GM21619 (cell line): ENCODE measurements around the gene TMEM132D.

Source experiments
- ATAC-seq: cut with Tn5 transposase; IDR thresholded peaks from one replicate; pipeline ENCODE4 v1.9.1; 2021; ENCODE audit not compliant: unreplicated experiment

The TMEM132D gene

DNA sequence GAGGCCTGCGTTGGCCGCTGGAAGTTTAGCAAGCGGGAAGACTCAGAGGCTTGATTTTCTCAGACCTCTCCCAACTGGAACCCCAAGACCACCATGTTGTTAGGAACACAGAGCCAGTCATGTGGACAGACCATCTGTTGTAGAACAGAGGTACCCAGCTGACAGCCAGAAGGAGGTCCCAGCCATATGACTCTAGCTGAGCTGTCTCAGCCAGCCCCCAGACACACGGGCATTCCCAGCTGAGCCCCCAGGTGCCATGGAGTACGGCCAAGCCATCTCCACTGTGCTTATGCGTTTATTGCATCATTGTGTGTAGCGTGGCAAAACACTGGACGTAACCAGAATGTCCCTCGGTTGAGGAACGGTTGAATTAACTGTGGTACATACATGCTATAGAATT is 421.9 kb downstream of the TMEM132D start:
- ATAC-seq, result no peak

DNA sequence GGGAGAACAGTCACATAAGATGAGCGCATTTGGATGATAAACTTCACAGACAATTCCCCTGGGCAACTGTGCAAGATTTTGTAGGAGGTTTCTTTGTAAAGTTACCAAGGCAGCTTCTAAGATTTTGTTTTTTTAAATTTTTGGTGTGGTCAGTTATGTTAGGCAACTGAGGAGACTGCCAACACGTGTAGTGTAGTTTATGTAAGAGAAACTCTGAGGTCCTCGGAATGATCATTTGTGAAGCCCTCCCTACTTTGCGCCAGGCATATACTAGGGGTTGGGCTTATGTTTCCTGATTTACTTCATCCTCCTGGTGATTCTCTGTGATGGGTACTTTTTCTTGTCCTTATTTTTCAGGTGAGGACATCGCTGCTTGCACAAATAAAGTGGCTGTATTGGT is 433.6 kb downstream of the TMEM132D start:
- ATAC-seq, result no peak

DNA sequence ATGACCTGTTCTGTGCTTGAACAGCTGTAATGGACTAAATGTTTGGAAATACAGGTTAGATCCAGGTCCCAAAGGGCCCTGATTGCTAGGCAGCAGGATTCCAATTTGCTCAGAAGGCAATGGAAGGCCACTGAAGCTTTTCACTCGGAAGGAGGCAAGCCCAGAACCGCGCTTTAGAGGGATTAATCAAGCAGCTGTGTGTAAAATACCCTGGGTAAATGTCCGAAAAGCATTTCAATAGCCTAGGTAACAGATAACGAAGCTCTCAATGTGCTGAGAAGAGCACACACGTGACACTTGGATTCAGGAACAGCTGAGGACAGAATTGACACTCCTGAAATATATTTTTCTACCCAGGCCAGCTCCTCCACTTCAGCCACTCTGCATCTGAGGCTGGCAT is 436.1 kb downstream of the TMEM132D start:
- no peak for ATAC-seq

DNA sequence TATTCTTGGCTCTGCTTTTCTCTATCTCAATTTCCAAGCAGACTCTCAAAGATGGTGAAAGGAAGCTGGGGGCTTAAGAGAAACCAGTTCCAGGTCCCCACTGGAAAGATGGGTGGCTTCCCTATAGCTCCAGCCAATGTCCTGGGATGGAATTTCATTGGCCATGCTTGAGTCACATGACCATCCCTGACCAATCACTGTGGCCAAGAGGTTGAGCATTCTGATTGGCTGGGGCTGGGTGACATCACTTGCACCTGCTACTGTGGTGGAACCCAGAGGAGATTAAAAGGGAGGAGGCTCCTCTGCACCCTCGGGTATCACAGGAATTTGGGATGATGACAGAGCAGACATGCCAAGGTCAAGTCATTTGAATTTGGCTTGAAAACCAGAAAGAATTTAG is 436.5 kb downstream of the TMEM132D start:
- ATAC-seq, result no peak

DNA sequence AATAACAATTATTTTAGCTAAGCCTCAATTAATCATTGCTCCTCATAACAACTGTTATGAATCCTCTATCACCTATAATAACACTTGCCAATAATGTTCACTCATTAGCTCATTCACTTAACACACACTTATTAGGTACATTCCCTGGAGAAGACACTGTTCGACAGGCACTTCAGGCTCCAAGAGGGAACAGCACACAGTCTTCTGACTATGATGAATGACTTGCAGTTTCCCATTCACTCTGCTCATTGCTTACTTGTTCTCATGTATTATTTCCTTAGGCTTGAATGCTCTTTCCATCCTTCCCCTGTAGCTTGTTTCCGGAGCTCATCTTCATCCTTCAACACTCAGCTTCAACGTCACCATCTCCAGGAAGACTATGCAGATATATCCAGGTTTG is 437.3 kb downstream of the TMEM132D start:
- ATAC-seq, result no peak

DNA sequence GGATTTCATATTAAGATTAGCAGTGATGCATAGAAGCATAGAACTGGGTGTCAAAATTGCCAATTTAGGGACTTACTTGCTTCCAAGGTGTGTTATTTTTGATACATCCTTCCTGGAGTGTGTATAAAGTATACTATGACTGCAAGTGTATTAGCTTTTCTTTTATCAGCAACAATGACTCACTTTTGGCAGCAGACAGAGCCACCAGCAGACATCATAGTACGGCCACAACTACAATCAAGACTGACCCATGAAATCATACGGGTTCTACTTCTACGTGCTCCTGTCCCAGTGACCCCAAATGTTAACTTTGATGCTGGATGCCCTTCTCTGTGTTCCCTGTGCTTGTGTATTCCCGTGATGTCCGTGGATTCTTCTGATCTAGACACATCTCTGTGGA is 443.9 kb downstream of the TMEM132D start:
- ATAC-seq, result no peak

DNA sequence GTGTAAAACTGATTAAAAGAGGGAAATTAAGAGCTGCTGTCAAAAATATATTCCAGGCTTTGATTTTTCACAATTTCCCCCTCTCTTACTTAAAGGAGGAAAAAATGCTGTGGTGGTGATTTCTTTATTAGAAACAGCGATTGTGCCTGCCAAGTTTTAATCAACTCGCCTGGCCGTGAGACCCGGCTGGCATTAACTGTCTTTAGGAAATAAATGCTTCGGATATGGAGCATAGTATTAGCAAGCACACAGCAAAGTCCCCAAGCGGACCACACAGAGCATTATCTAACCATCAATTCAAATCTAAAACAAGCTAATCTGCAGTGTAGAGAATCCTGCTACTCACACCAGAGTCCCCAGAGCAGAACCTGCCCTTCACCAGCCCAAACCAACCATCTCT is 457.1 kb downstream of the TMEM132D start:
- ATAC-seq, result no peak

DNA sequence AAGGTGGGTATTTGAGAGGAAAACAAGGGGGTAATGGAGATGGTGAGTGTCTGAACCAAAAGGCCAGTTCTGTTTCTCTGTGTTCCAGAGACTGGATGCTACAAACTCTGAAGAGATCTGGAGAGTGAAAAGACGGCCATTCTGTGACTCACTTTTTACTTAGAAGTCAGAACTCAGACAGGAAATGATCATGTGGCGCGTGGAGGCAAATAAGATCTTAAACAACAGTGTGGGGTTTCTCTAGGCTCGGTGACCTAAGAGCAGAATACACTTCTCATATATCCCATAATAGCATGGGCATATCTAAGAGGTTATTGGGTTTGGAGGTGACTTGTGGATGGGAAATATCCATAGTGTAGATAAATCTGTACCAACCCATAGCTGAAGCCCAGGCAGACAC is 463.5 kb downstream of the TMEM132D start:
- ATAC-seq, result no peak

DNA sequence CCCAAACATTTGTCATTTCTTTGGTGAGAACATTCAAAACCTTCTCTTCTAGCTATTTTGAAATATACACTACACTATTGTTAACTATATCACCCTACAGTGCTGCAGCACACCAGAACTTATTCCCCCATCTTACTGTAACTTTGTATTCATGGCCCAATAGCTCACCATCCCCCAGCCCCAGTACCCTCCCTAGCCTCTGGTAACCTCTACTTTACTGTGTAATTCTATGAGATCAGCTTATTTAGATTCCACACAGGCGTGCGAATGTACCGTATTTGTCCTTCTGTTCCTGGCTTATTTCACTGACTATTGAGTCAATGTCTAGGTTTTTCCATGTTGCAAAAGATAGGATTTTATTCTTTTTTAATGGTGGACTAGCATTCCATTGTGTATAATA is 469.0 kb downstream of the TMEM132D start:
- ATAC-seq, result no peak

DNA sequence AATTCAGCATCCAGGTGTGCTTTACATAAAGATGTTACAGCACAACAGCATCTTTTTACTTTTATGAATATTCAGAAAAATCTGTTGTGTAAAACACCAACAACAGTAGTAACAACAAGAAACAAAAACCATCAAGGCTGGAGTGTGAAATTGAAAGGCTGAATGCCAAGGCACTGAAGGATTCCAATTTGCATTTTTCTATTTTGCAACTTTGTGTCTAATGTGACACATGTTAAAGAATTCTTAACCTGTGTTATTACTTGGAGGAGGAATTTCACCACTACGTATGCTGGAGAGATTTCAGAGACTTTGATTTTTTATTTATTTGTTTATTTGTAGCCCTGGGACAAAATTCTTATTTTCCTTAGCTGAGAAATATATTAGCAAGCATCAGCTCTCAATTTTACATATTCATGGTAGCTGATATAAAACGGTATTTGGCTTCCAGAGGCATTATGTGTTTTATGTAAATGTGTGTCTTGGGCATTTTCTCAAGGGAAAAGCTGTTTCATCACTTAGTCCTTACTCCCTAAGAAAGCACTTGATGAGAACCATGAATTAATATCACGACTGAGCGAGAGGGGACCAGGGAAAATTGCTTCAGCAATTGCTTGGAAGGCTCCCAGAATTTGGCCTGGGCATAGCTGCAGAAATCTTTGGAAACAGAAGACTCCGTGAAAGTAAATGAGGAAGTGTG is 475.4 kb downstream of the TMEM132D start:
- ATAC-seq, result no peak

DNA sequence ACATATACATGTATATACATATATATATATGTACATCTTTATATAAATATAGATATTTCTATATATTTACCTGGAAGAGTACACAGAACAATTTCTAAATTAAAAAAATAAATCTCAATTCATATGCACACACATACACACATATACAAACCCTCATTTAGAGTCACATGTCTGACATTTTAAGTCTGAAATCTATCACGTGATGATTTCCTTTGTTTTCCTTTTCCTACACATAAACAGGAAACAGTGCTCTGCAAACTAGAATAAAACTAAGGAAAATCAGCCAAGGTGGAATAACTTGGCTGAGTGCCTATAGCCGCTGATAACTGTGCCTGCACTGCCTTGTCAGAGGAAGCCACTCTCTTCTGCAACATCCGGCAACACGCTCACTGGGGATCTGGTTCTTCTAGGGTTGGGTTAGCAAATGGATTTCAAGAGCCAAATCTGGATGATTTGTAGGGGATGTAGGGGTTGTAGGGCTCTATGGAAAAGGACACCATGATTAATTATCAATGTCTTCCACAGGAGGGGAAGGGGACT is 480.7 kb downstream of the TMEM132D start:
- no peak for ATAC-seq

DNA sequence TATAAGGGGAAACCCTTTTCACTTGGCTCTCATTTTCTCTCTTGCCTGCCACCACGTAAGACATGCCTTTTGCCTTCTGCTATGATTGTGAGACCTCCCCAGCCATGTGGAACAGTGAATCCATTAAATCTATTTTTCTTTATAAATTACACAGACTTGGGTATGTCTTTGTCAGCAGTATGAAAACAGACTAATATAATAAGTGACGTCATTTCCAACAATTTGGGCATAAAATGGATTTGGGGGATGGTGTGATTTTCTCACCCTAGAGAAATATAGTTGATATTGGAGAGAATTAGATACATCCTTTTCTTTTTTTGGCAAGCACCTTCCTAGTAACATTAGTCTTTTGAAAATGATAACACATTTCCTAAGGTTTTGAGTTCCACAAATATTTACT is 490.5 kb downstream of the TMEM132D start:
- ATAC-seq, result no peak

DNA sequence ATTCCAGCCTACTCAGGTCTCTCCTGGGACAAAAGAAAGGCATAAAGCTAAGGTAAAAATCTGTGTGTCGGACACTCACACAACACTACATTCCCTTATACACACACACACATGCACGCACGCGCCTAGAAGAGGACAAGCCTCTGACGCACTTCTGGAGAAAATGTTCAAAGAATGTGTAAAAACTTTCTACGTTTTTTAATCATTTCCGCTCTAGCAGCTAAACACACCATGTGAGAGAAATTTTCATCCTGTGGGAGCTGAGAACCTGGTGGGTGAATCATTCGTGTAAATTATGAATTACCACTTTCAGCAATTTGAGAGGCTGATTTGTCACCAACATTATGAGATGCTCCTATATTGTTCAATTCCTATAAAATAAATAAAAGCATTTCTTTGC is 494.5 kb downstream of the TMEM132D start:
- no peak for ATAC-seq

DNA sequence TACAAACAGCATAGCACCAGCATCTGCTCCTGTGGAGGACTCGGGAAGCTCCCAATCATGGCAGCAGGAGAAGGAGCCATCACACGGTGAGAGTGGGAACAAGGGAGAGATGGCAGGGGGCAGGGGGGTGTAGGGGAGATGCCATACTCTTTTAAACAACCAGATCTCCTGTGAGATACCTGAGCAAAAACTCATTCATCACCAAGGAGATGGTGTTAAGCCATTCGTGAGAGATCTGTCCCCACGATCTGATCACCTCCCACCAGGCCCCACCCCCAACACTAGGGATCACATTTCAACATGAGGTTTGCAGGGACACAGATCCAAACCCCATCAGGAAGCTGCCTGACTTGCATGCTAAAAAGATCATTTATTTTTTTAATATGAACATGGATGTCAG is 499.3 kb downstream of the TMEM132D start:
- no peak for ATAC-seq

DNA sequence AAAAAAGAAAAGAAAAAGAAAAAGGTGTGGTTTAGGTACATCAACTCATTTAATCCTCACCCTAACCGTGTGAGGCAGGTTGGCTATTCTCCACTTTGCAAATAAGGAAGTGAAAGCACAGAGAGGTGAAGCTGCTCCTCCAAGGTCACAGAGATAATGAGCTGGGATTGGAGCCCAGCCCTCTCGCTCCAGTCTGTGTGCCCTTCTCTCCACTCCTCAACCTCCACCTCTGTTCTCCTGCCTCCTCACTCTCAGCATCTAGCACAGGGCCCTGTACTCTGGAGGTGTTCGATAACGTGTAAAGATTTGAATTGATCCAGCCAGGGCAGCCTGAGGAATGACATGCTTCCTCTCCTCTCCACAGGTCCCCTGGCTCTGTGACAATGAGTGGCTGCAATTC is 502.3 kb downstream of the TMEM132D start:
- ATAC-seq, result no peak

DNA sequence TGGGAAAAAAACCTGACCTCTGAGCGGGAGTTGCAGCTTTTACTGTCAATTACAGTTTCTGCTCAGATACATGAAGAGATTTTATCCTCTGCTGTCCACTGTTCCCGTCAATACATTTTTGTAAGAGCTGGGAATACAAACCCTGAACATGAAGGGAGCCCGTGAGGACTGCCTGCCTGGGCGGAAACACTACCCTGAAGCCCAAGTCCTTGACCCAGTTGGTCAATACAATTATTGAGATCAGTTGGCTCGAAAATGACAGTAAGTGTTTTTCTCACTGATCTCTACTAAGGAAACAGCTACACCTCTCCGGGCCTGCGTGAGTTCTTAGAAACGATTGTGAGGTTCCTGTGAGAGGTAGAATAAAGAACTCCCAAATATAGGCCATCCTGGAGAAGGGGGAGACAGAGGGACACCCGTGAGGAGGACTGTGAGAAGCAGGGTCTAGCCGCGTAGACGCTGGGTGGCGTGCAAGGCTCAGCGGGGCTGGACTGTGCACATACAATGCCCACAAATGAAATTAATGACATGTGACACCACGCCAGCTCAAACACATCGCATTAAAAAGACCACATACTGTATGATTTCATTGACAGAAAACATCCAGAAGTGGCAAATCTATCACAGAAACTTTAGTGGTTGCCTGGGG is 509.5 kb downstream of the TMEM132D start:
- ATAC-seq, result no peak

DNA sequence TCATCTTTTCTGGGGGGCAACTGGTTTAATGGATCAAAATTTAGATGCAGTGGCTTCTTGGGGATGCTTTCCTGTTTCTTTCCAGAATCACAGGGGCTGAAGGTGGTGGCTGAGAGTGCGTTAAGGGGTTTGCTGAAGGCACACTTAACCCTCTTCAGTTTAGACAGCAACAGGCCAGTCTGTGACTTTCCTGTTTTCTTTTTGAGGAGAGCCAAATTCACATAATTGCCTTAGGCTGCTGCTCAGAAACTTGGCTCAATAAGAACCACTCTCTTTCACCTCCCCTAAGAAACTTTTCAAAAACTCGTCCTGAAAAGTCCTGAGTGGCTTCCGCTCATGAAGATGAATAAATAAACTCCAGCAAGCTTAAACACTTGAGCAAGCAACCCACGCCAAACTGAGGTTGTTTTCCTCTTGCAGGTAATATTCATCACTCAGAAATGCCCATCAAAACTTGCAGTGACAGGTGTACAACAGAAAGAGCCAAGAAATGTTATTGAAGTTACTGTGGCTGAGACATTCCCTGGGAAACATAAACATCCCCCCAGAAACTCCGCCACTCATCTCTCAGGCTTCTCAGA is 510.4 kb downstream of the TMEM132D start:
- ATAC-seq, result no peak

DNA sequence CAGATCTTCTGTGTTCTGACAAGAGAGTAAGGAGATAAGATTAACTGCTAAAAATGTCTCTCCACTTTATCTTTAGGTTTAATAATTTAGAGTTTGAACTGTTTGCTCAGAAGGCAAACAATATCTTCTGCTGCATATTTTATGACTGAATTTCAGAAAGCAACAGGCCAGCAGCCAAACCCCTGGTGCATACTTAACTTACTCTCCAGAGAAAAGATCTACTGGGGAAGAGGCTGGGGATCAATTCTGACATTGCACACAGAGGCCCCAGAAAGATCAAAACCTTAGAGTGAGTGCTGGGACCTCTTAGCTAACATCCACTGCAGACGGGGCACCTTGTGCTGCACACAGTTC is 518.2 kb downstream of the TMEM132D start:
- no peak for ATAC-seq

DNA sequence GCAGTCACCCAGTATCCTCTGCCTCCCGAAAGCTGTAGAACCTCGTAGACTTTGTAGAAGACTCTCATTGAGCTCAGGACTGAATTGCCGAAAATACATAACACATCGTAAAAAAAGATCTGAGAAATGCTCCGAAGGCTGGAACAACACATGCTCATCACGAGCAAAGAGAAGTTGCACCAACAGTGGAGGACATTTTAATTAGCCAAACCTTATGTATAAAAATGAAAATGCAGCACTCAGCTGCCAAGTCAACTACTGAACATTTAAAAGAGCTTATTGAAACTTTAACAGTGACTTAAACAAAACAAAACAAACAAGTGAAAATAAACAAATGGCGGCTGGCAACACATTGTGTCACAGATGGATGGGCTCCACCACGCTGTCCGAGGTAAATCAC is 519.9 kb downstream of the TMEM132D start:
- ATAC-seq, result no peak

DNA sequence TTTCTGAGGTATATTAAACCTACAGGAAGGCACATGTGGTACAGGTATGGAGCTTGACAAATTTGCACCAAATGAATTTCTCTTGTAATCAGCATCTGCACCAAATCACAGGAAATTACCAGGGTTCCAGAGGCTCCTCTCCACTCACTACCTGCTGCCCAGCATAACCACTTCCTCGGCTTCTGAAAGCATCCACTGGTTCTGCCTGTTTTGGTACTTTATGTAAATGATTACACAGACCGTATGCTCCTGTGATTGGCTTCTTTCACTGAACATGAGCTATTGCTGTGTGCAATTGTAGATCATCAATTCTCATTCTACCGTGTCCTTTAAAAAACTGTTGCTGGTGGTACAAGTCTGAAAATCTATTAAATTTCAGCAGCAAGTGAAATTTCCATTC is 522.1 kb downstream of the TMEM132D start:
- no peak for ATAC-seq

DNA sequence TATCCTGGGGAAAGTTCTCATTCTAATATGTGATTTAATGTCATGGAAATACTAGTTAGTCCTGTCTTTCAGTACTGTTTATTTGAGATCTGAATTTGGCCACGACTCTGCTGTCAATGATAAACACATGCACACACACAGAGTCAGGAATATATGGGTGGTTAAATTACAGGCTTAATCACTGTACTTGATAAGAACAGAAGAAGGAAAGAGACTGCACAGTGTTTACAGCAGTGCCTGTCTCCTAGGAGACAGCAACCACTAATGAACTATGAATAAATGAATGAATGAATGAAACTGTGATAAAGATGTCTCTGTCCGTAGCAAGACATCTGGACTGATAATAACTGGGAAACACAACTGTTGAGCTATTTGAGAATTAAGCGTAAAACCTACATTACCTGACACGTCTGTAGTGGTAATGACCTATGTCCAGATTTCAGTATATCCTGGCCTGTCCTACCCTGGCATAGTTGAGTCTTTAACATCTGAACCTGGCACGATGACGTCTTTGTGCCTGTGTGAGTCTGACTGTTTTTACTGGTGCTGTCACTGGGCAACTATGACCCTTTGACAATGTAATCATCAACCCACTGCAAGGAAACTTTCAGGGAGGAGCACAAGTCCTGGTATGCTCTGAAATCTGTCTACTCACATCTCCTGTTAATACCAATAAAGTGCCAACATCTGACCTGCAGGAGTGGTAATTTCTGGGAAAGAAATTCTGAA is 524.6 kb downstream of the TMEM132D start:
- ATAC-seq, result no peak

DNA sequence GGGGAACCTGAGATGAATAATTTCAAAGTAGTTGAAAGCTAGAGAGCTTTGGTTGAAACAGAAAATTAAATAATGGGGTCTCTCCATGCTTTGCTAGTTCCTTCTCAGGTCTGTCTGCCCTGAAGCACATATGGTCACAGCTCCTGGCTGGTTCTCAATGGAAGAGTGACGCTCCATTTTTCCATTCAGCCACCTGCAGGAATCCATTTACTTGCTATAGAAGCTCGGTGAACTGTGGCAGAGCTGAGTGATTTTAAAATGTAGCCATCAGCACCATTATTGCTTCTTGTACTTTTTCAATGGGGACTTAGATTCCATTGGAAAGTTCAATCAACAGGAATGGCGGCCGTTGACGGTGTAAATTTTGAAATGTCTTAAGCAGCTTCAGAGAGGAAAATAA is 525.3 kb downstream of the TMEM132D start:
- no peak for ATAC-seq
